ENCODE measurements around the gene TNFRSF1A.

TNFRSF1A gene

DNA sequence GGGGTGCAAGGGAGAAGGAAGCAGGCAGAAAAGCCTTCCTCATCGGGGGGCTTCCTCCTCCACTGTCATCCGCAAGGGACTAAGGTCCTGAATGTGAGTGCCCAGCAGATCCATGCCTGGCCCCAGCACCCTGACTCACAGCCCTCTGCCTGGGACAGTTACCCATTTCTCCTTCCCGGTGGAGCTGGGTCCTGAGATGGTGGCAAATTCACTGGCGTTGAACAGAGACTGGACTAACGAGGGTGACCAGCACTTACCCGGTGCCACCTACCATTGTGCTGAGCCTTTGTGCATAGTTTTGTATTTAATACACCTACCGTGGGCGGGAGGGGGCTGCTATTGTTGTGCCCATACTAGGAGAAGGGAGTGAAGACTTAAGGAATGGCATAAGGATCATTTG is 62.2 kb downstream of the TNFRSF1A start:
- in situ Hi-C loops (cut with MboI; ENCODE audit: low sequenced_read_pairs), result loop anchor here (5.0 kb wide), 1 partner anchor 72 kb away; no protein-coding TSS in a partner anchor

GRCh38 chr12:6279256-6279628 is 62.6 kb downstream of the TNFRSF1A start:
- in situ Hi-C loops (cut with MboI; ENCODE audit: low sequenced_read_pairs), result loop anchor here (5.0 kb wide), 1 partner anchor 72 kb away; no protein-coding TSS in a partner anchor
